ENCODE data around the gene KCNJ1.

KCNJ1 gene

DNA sequence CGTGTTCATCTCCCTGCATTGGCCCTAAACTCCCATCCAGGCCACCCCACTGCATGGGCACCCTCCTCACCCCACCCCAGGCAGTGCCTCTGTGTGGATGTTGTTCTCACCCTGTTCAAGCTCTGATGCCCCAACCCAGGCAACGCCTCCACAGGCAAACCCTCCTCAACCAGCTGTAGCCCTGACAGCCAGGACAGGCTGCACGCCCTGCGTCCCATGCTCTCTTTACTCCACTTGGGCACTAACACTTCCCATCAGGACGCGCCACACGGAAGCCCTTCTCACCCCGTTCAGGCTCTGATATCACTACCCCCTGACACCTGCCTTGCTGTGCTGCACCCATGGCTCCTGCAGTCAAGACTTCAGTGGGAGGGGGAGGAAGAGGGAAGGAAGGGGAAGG is 47.9 kb downstream of the KCNJ1 start:
- DNase-seq: no peak

DNA sequence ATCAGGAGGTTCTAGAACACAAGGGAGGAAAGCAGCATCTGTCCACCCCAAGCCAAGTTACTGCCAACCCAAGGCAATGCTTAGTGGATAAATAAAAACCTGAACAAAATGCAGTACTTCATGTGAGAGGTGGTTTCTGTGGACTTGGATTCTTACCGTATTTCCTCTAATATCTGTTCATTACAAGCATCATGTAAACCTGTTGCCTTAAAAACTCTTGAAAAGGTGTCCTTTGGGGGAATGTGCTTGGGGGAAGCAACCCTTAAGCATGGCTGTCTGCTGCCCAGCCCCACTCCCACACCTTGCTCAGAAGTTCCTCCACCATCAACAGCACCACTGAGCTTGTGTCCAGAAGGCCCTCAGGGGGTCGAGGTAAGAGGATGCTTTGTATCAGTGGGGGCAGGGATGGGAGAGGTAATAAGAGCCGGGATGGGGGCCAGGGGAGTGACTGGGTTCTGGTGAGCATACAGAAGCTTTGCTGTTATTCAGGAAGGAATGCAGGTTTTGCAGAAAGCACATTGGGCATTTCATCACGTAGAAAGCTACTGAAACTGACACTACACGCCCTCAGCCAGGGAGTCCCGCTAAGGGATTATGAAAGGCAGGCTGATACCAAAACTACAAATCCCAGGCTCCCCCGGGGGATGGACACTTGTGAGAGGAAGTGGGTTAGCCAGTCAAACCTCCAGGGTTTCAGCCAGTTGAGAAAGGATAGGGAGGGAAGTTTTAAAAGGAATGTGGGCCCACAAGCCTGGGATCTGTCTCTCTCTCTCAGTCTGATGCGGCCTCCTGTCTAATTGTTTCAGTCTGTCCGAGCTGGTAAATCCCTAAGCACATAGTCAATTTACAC is 52.0 kb downstream of the KCNJ1 start:
- DNase-seq: no peak

DNA sequence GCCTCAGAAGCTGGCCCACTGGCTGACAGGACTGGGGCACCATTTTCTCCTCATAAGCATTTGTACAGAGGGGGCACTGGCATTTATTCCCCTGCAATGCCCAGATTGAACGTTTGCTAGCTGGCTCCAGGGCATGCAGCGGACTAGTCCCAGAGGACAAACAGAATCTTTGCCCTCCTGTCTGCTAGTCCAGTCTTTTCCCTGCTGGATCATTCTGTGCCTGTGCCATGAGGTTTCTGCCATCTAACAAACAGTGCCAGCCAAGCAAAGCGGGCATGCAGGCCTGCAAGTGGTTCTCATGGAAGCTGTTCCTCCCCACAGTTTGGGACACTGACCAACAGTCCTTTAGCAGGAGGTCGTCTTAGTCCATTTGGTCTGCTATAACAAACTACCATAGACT is 53.4 kb downstream of the KCNJ1 start:
- DNase-seq: no peak

DNA sequence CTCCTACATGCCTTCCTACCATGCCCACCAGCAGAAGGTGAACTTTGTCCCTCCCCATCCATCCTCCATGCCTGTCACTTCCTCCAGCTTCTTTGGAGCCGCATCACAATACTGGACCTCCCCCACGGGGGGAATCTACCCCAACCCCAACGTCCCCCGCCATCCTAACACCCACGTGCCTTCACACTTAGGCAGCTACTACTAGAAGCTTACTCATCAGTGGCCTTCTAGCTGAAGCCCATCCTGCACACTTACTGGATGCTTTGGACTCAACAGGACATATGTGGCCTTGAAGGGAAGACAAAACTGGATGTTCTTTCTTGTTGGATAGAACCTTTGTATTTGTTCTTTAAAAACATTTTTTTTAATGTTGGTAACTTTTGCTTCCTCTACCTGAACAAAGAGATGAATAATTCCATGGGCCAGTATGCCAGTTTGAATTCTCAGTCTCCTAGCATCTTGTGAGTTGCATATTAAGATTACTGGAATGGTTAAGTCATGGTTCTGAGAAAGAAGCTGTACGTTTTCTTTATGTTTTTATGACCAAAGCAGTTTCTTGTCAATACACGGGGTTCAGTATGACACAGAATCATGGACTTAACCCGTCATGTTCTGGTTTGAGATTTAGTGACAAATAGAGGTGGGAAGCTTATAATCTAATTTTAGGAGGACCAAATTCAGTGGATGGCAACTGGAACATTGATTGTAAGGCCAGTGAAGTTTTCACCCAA is 56.1 kb downstream of the KCNJ1 start:
- no peak for DNase-seq

DNA sequence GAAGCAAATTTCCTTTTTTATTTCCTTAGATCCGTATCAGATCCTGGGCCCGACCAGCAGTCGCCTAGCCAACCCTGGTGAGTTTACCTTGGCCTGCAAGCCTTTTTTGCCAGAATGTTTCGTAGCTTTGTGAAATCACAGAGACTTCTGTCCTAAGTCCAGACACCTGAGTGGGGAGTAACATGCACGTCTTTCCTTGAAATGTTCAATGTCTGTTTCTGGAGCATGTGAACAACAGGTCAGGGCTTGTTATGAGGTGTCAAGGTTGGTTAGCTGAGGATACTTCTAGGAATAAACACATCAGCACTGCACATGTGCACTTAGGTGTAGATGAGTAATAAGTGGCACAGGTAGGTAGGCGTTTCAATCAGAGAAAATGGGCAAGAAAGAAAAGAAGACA is 58.0 kb downstream of the KCNJ1 start:
- DNase-seq: no peak

DNA sequence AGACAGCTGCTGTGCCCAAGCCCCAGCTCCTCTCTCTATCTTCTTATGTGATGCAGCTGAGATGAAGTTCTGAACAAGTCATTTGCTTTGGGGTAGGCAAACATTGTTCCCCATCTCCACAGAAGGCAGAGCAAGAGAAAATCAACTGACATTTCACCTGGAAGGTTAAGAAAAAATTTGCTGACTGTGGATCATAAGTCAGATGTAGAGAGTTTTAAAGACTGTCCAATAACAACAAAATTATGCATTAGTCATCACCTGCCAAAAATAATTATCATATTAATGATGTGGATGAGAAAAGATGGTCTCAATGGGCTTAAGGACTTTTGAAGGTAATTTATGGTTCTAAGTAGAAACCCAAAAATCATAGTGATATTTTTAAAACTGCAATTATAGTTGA is 59.2 kb downstream of the KCNJ1 start:
- no peak for DNase-seq

DNA sequence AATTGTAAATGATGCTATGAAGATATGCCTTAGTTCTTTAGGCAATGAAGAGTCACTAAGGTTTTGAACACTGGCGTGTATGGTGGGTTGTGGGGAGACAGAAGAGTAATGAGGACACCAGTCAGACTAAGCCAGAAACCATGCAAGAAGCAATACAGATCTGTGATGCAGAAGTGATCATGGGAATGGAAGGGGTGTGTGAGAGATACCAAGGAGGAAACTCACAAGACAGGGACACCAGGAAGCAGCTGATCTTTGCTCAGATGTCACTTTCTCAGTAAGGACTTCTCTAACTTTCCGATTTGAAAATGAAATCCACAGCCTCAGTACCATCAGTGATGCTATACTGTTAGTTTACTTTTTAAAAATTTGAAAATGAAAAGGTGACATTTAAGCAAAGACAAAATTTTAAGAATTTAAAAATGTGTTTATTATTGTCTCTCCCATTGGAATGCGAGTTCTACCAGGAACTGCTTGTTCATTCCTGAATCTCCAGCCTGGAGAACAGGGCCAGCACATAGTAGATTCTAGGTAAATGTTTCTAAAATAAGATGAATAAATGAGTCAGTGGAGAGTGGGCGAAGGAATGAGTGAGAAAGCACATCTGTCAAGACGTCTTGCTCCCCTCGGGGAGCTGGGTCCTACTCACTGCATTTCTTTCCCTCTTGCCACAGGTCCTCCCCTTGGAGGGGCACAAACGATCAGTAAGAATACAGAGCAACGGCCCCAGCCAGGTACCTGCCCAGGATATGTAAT is 60.4 kb downstream of the KCNJ1 start:
- DNase-seq: no peak

DNA sequence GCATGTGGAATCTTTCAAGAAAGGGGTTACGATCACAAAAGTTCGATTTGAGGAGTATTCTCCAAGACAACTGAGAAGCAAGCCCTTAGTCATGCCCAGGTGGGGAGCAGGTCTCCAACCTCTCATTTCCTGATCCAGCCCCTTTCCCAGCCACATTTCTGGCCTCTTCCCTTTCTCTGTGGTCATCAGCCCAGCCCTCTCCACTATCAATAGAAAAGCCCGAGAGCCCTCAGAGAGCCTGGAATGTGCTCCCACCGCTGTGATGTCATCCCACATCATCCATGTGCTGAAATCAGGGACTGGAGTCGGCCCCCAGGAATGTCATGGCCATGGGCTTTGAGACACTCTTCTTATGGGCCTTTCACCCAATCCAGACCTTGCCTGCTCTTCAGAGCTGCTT is 62.6 kb downstream of the KCNJ1 start:
- DNase-seq: no peak

DNA sequence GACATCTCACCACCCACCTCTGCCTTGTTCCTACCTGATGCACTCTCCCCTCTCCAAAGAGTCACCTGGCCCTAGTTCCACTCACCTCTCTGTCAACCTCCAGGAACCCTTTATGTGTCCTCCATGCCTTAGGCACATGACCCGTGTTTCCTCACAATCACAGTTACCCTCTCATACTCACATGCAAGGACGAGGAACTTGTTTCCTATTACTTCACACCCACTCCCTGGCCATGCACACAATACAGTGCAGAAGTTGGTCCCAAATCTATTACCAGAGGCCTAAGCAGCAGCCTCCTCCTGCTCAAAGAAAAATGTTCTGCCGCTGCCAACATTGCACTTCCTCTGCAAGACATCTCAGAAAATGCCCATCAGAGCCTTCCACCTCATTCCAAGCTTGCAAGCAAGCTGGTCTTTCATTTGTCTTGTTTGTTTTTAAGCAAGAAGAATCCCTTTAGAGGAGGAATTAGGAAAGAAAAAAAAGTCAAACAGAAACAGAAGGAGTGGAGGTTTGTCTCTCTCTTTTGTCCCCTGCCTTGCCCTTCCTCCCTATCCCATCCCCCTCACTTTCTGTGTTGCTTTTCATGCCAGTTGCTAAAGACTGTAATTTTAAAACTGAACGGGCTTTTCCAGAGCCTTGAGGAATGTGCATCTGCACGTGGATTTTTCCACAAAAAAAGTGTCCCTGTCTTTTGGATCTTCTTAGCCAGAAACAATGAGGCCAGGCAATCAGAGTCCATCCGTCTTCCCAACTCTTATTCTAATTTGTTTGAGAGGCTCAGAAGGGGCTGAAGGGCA is 63.4 kb downstream of the KCNJ1 start:
- no peak for DNase-seq

DNA sequence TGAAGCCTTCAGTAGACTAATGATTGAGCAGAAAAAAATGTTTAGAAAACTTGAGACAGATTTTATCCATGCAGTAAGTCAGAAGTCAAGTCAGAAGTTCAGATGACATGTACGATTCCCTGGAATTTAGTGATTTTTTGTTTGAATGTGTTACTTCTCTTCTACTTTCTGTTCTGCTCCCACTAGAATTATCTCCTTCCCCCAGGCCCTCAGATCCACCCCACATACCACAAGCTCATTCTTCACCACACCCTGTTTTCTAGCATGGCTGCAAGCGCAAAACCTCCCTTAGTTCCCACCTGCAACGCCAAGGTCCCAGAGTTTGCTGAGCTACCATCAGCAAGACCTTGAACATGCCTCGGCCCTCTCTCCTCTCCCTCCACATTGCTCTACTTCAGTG is 64.1 kb downstream of the KCNJ1 start:
- DNase-seq: no peak

DNA sequence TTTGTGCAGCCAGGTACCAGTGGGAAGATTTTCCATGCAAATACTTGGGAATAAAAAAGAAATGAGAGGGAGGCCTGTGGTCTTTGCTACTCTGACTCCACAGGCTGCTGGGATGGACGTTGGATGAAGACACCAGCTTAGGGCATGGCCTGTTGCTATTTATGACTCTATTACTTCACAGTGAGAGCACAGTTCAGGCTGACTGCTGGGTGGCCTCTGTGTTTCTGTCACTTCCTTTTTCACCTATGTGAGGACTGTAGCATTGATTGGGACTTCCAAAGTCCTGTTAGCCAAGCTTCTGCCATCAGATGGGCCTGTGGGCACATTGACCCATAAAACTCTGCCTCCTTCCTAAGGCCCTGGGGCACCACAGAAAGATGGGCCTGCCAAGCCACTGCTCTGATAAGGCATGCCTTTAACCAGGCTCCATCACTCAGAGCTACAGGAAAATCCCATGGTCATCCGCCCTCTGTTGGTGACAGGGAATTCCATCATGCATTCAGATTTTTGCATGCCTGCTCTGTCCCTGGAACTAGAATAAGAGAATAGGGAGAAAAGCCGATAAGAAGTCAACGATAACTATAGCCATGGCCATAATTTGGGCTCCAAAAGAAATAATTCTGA is 64.6 kb downstream of the KCNJ1 start:
- no peak for DNase-seq

DNA sequence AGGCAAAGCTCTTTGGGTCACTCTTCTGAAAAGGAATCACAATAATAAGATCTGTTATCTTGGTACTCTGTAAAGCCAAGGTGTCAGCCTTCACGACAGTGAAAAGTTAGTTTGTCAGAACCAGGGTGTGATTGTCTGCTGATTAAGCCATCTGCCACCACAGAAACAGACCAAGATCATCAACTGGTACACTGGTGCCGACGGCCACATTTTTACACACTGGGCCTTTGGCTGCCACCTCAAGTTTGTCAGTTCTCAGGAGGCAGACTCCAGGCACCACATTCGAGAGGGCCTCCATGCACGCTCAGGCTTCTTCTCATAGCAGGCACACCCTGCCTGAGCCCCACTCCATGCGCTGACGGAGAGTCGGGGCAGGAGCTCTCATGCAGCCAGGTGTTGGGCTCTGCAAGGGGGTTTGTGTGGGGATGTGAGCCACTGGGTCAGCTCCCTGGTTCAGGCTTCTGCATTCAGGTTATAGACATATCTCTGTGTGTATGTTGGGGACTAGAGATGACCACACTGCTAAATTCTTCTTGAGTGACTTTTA is 66.2 kb downstream of the KCNJ1 start:
- DNase-seq: no peak

DNA sequence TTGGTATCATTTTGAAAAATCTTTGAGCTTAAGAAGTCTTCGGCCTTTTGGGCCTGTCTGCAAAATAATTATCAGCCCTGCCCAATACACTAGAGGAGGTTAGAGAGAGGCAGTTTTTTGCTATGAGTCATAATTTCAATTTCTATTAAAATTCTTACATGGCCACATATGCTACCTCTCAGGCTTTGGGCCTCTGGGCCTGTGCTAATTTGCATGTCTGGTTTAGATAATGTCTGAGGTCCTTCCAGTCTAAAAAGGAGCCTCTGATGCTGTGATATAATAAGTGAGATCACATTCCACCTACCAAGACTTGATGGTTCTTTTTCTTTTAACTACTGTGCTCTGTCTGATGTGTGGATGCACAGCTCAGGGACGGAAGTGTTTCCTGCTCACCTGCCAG is 70.8 kb downstream of the KCNJ1 start:
- no peak for DNase-seq

DNA sequence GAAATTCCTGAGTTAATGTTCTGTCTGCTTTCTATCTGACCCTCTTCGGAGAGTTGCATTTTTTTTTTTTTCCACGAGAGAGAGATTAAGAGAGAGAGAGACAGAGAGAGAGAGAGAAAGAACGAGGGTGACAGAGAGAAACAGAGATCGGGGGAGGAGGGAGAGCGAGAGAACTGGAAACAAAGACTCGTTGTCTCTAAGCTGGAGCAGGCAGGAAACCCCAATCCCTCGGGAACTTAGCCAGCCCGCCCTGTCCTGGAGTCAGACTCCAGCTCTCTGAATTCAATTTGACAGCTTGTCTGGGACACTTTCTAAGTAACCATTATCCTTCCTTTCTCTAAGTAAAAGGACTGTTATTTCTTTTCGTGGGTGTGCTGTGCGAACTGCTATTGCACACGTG is 76.9 kb downstream of the KCNJ1 start:
- no peak for DNase-seq

DNA sequence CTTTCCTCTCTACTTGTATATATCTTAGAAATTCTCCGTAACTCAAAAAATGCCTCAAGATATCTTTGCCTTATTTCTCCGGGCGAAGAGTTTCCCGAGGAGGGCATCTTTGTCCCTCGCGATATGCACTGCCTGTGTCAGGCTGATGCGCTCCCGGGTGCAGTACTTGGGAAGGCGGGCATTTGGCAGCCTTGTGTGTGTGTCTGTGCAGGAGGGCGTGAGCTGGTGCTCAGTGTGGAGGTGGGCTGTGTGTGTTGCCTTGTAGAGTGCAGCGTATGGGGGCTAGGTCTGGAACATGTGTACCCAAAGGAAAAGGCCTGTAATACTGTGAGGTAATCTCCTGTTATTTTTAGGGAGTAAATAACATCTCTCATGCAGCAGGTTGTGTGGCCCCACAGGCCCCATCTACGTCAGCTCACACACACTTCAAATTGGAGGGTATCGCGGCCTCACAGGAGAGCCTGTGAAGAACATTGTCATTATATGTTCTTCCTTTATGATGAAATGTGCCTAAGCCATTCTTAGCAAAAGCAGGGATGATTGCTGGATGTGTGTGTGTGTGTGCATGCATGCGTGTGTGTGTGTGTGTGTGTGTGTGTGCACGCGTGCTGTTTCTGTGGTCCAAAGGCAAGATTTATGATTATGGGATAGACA is 77.5 kb downstream of the KCNJ1 start:
- no peak for DNase-seq

Data from activated CD4-positive, alpha-beta T cell treated with anti-CD3 and anti-CD28 coated beads, Interleukin-2, amount 50 U/mL, for 48 hours (primary cell).